PFSK-1 (cell line): ENCODE data around the gene RPE65.

Source experiments
- FOXP2 ChIP-seq: optimal IDR thresholded peaks from 2 replicates; pipeline ENCODE3; 2011; ENCODE audit warnings: borderline replicate concordance, control low read depth, inconsistent platforms; ENCODE audit not compliant: insufficient read depth; ENCODE audit errors: extremely low read length, extremely low read depth
- POLR2AphosphoS5 ChIP-seq: IDR thresholded peaks from 2 replicates; pipeline ENCODE4 v1.6.1; 2012; ENCODE audit warnings: low read depth, mild to moderate bottlenecking, control low read depth, low read length, moderate library complexity
- REST ChIP-seq, 2 experiments: IDR thresholded peaks; 2 replicates each; pipeline versions ENCODE4 v1.6.1 to v1.8.0; 2011 to 2012; ENCODE audit warnings: low read depth in 2 of 2, low read length in 2 of 2, control low read depth in 1 of 2, inconsistent platforms in 1 of 2, mild to moderate bottlenecking in 1 of 2, moderate library complexity in 1 of 2; ENCODE audit not compliant: insufficient read depth in 1 of 2
- SIN3A ChIP-seq: IDR thresholded peaks from 2 replicates; pipeline ENCODE4 v1.6.1; 2012; ENCODE audit warnings: mild to moderate bottlenecking, low read length, moderate library complexity, borderline replicate concordance; ENCODE audit not compliant: insufficient read depth
- TAF1 ChIP-seq: IDR thresholded peaks from 2 replicates; pipeline ENCODE4 v1.6.1; 2012; ENCODE audit warnings: low read length, control low read depth, borderline replicate concordance; ENCODE audit not compliant: insufficient read depth

Gene RPE65

GRCh38 chr1:68442006-68442405, 7.7 kb downstream of the RPE65 start:
- TF ChIP-seq SIN3A, result no peak
- TF ChIP-seq FOXP2, result no peak
- TF ChIP-seq POLR2AphosphoS5, result no peak
- TF ChIP-seq REST (IDR thresholded peaks at IDR 0.05; ENCODE audit: insufficient read depth in 1 of 2, low read depth in 2 of 2, low read length in 2 of 2), result no peak
- no peak for TF ChIP-seq TAF1

GRCh38 chr1:68438310-68438709, 11.4 kb downstream of the RPE65 start:
- TF ChIP-seq REST (IDR thresholded peaks at IDR 0.05; ENCODE audit: insufficient read depth in 1 of 2, low read depth in 2 of 2, low read length in 2 of 2) (no peak), TAF1 (no peak), FOXP2 (no peak), SIN3A (no peak), POLR2AphosphoS5 (no peak)

- TF ChIP-seq TAF1, result no peak
- no peak for TF ChIP-seq SIN3A
These were observed 16.4 kb downstream of the RPE65 start for GRCh38 chr1:68433395-68433794.

GRCh38 chr1:68431076-68431475, 18.7 kb downstream of the RPE65 start:
- TF ChIP-seq REST (IDR thresholded peaks at IDR 0.05; ENCODE audit: insufficient read depth in 1 of 2, low read depth in 2 of 2, low read length in 2 of 2), result no peak
- no peak for TF ChIP-seq SIN3A
- no peak for TF ChIP-seq POLR2AphosphoS5
- TF ChIP-seq TAF1, result no peak
- TF ChIP-seq FOXP2, result no peak

- no peak for TF ChIP-seq POLR2AphosphoS5
- no peak for TF ChIP-seq TAF1
- no peak for TF ChIP-seq SIN3A
- TF ChIP-seq FOXP2, result no peak
- no peak for TF ChIP-seq REST (IDR thresholded peaks at IDR 0.05; ENCODE audit: insufficient read depth in 1 of 2, low read depth in 2 of 2, low read length in 2 of 2)
These were observed 20.4 kb downstream of the RPE65 start for GRCh38 chr1:68429233-68429808.
